ENCODE measurements around the gene RXRA. TPM values are rescaled to one million over a fixed set of nuclear protein-coding genes. Genes with fewer than 3 reads are reported as not detected.

The RXRA gene
- total and polyA plus RNA-seq, 2 of the 13 experiments (the other 11 are each of a cell fraction or from before 2014, with no cell fraction given) = 18.9 to 29.2 TPM

DNA sequence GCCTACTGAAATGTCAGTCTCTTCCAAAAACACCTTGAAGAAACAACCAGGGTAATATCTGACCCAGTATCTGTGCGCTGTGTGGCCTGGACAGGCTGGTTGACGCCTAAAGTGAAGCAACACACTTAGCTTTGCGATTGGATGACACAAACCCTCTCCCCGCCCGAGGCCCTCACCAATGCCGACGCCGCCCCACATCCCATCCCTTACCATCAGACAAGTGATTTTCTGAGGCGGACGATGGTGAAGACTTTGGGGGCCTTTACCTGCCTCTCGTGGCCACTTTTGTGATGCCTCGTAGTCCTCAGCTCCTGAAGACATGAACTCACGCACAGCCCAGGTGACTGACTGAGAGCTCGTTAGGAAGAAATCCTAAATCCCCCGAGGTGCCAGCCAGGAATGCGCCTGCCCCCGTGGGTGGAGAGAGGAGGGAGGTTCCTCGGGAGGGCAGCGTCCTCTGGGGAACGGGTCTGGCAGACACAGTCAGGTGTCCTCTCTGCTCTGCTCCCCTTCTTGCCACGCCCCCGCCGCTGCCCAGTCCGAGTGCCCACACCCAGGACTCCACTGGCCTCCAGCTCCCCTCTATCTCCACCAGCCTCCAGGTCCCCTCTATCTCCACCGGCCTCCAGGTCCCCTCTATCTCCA, 31.0 kb upstream of the RXRA start:
- no peaks in the 10 kb centered on the region for H3K36me3 ChIP-seq (replicated peaks in 1 of 2; ENCODE audit: control insufficient read depth in 1 of 2, insufficient read depth in 2 of 2, low read length in 2 of 2)
- no peaks in the 10 kb centered on the region for H3K79me2 ChIP-seq (ENCODE audit: insufficient read depth, low read length)
- H3K4me2 ChIP-seq (ENCODE audit: low read depth, low read length) = no peak overlapping the region
- peaks cover 11 to 72% of the 10 kb centered on the region in 2 experiments for H3K27me3 ChIP-seq (ENCODE audit: control insufficient read depth in 1 of 2, insufficient read depth in 2 of 2, low read length in 2 of 2)
- in situ Hi-C loops (cut with HindIII; ENCODE audit: extremely low pct_ligation_motif_present, low pct_unique_long_range_greater_than_20kb) (no loop called here), intact Hi-C loops (cut with micrococcal nuclease; ENCODE audit: unreplicated experiment) (no loop called here)
- no peak for ATAC-seq
- H3K4me3 ChIP-seq (replicated peaks in 1 of 3; ENCODE audit: insufficient read depth in 1 of 3, low read depth in 2 of 3, low read length in 3 of 3) = no peak overlapping the region; a peak in 1 of 6 replicates
- POLR2A ChIA-PET = no interaction called here
- CTCF ChIA-PET (ENCODE audit: low intra/inter-chr PET ratio, low total read pairs) = no interaction called here
- H3K9me3 ChIP-seq (ENCODE audit: low read length) = no peaks in the 10 kb centered on the region
- H2AFZ ChIP-seq (ENCODE audit: low read length) = no peak overlapping the region
- peaks cover 55% of the 10 kb centered on the region for H3K4me1 ChIP-seq (ENCODE audit: insufficient read depth, low read length)
- no peak for DNase-seq (ENCODE audit: low spot score)
- no peak for FAIRE-seq
- no TSS peak for BruUV-seq (replicated peaks)
- 78% methylated on average over 22 of the region's 25 CpGs for WGBS (ENCODE audit: low lambda C conversion rate)
- H3K27ac ChIP-seq (ENCODE audit: extremely low read length, insufficient read depth, low read length) = no peak overlapping the region
- no peak overlapping the region for H3K9ac ChIP-seq (ENCODE audit: insufficient read depth, low read depth, low read length)
- H4K20me1 ChIP-seq (ENCODE audit: insufficient read depth, low read length) = no peaks in the 10 kb centered on the region
- TF ChIP-seq RAD21 (CRISPR knock-in tag; IDR thresholded peaks at IDR 0.05) (no peak), ZKSCAN5 (CRISPR knock-in tag; IDR thresholded peaks at IDR 0.05) (no peak), TEF (CRISPR knock-in tag; IDR thresholded peaks at IDR 0.05) (no peak), RBFOX2 (IDR thresholded peaks at IDR 0.05; ENCODE audit: low read depth, low read length) (no peak), ATAD3A (CRISPR knock-in tag; IDR thresholded peaks at IDR 0.05) (no peak), KAT2B (IDR thresholded peaks at IDR 0.05; ENCODE audit: borderline replicate concordance, low read depth, low read length) (no peak), FOXJ3 (CRISPR knock-in tag; IDR thresholded peaks at IDR 0.05; ENCODE audit: borderline replicate concordance) (no peak), ZNF724P (CRISPR knock-in tag; IDR thresholded peaks at IDR 0.05; ENCODE audit: borderline replicate concordance) (no peak), RBM39 (IDR thresholded peaks at IDR 0.05; ENCODE audit: low read depth, low read length, poor library complexity, severe bottlenecking) (no peak), ATF6 (CRISPR knock-in tag; conservative IDR thresholded peaks at IDR 0.05) (no peak), CSRNP2 (CRISPR knock-in tag; conservative IDR thresholded peaks at IDR 0.05; ENCODE audit: low read depth) (no peak), REPIN1 (CRISPR knock-in tag; IDR thresholded peaks at IDR 0.05; ENCODE audit: borderline replicate concordance, low read depth) (no peak), ZBTB42 (CRISPR knock-in tag; IDR thresholded peaks at IDR 0.05) (no peak), CEBPG (CRISPR knock-in tag; IDR thresholded peaks at IDR 0.05) (no peak), ZNF776 (CRISPR knock-in tag; IDR thresholded peaks at IDR 0.05) (no peak), BATF2 (CRISPR knock-in tag; IDR thresholded peaks at IDR 0.05) (no peak), GLMP (CRISPR knock-in tag; IDR thresholded peaks at IDR 0.05; ENCODE audit: borderline replicate concordance) (no peak), ZGPAT (CRISPR knock-in tag; IDR thresholded peaks at IDR 0.05) (no peak)
